Stimulated activated CD8-positive, alpha-beta memory T cell treated with anti-CD3 and anti-CD28 coated beads, Interleukin-15, amount 100 ng/mL, for 48 hours (primary cell): Measurements from ENCODE around the gene RELT.
A peak's percentile ranks its signal among the peaks of the same experiment; 100 is the strongest.

Source experiments
- DNase-seq, 2 donors: peaks; one replicate each; pipeline ENCODE4 v3.0.0-alpha.2; 2020; ENCODE audit warnings: low read depth in 2 of 2

RELT gene

DNA sequence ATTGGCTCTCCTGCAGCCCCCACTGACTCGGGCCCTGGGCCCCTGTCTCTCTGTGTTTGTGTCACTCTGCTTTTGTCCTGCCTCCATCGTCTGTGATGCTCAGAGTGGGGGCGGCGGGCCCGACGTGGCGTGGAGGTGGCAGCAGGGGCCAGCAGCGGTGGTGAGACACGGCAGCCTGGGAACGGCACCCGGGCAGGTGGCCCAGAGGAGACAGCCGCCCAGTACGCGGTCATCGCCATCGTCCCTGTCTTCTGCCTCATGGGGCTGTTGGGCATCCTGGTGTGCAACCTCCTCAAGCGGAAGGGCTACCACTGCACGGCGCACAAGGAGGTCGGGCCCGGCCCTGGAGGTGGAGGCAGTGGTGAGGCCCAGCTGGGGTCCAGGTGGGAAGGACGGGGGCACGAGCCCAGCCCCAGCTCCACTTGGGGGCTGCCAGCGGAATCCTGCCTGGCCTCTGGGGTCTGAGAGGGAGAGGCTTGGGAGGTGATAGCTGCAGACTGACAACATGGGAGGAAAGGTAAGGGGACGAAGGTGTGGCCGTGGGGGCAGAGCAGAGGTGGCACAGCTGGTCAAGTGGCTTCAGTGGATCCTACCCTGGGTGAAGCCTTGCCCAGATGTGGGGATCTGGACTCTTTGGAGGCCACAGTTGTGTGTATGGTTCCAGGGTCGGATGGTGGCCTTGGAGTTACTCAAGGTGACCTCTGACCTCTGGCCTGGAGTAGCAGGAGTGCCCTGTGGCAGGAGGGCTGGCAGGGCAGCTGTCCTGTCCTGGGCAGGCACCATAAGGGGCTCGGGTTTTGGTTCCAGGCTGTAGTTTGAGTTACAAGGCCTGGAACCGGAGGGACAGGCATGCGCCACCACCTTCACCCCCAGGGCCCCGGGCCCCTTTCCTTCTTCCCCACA, 16.2 kb downstream of the RELT start:
- no peak for DNase-seq

DNA sequence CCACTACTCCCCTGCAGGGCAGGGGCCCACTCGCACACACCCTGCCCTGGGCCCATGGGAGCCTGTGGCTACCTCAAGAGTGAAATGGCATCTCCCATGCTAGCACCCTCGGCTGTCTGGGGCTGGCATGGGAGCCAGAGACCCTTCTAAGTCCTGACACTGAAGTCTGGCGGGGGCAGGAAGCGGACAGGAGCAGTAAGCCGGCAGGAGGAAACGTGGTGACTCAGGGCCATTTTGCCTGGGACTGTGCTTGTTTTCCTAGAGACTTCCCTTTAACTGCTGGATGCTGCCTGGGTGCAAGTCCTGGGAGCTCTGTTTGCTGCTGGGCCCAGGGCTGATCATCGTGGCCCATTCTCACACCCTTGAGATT, 16.8 kb downstream of the RELT start:
- no peak for DNase-seq

DNA sequence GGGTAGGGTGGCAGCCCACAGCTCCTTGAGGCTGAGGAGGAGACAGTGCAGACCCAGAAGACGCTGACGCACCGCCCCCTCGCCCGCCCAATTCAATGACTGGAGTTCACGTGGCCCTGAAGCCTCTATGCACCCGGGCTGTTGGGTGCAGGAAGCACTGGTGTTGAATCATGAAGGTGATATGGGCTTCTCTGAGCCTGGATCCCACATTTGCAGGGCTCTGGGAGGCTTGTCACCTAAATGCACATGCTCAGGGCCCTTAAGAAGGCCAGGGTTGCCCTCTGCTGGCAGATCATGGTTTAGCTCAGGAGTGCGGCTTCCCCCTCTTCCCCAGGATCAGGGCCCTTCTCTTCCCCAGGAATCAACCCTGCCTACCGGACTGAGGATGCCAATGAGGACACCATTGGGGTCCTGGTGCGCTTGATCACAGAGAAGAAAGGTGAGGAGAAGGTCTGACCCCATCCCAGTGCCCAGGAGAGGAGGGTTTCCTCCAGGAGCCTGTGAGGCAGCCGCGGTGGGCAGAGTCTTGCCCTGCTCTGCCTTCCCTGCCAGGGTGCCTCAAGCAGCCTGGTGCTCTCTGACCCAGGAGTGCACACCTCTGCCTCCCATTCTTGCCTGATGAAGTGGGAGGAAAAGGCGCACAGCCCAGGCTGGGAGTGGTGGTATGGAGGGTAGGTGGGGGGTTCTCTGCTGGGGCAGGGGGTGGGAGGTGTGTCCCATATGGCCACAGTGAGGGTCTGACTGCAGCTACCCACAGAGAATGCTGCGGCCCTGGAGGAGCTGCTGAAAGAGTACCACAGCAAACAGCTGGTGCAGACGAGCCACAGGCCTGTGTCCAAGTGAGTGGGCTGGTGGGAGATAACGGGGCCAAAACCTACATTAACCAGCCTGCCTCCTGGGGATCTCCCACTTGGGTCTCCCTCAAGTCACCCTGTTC, 17.5 kb downstream of the RELT start:
- peak; percentile 14 to 33 for DNase-seq

- no peak for DNase-seq
Measured at GRCh38 chr11:73394416-73395296, 18.5 kb downstream of the RELT start.

DNA sequence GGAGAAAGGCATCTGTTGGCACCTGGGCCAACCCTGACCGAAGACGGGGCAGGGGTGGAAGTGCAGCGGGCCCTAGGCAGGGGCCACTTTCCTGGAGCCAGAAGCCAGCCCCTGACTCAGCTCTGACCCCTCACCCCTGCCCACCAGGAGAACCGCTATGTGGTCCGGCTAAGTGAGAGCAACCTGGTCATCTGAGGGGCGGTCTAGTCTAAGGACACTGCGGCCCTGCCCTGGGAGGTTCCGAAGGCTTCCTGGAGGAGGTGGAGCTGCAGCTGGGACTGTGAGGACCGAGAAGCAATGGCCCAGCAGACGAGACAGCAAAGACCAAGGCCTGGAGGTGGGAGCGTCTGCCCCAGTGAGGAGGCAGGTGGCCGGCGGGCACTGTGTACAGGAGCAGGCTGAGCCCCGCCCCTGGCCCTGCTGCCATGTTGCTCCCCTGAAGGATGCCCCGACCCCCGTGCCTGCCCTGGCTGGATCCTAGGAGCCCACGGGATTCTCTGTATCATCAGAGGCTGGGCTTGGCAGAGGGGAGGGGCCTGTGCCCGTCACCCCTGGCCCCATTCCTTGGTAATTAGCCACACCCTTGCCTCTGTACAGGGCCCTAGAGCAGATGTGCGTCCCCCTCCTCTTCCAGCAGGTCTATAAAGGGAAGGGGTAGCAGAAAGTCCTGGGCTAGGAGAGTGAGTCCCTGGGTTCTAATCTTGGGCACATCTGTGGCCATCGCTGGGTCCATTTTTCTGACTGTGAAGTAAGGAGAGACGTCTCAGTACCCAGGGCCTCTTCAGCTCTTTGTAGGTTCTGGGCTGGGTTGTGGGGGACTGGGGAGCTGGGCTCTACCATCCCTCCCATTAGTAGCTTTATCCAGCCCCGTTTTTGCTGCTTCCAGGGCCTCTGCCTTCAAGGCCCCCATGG, 19.4 kb downstream of the RELT start:
- DNase-seq: no peak

DNA sequence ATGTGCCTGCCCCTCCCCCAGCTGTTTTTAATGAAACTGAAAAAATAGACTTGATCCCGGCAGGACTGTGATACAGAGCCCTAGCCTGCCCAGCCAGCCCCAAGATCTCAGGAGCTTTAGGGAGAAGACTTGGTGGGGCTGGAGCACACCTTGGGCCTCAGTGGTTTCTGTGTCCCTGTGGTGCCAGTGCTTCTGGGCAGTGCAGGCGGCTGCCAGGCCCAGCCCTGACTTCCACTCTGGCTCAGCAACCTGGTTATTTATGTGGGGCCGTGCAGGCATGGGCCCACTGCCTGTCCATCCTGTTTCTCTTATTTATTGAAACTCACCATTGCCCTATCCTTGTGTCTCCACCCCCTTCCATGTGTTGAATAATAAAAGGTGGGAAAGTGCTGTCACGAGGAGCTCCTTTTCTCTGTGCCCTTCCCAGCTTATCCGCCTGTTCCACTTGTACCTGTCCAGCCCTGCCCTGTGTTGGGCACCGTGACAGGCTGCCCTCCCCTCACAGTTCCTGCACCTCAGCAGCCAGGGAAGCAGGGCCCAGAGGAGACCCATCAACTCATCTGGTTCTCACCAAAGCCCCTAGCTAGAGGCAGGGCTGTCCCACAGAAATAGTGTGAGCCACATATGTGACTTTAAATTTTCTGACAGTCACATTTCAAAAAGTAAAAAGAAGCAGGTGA, 20.2 kb downstream of the RELT start:
- no peak for DNase-seq

DNA sequence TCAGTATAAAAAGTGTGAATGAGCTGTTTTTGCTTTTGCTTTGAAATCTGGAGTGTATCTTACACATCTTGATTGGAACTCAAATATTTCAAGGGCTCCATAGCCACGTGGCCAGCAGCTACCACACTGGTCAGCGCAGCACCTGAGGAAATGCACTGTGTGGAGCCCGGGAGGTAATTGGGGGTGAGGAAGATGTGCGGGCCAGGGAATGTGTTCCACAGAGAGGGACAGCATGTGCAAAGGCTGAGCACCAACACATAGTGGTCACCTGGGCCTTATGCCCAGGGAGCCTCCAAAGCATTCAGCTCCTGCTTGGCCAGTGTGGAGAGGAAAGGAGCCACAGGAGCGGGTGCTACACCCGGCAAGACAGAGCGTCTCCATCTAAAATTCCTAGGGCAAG, 20.8 kb downstream of the RELT start:
- DNase-seq: no peak

GRCh38 chr11:73397468-73398131, 21.4 kb downstream of the RELT start:
- DNase-seq: no peak

GRCh38 chr11:73398132-73398526, 21.9 kb downstream of the RELT start:
- no peak for DNase-seq

GRCh38 chr11:73398721-73399120, 22.5 kb downstream of the RELT start:
- no peak for DNase-seq

DNA sequence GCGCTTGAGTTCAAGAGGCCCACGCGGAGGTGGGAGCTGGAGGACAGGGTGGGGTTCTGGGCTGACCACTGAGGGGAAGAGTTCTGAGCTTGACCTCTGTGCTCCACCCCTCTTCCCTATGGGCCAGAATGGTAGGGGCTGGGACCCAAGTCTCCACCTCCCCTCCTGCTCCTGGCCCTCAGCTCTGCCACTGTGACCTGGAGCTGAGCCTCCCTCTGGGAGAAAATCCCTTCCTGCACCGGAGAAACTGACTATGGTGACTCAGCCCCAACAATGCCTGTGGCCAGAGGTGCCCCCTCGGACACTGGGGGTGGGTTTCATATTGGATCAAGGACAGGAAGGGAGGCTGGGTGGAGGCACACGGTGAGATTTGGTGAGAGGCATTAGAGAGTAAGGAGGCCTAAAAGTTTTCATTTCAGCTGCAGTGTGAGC, 23.0 kb downstream of the RELT start:
- no peak for DNase-seq

- DNase-seq: no peak
Measured at GRCh38 chr11:73399636-73400035, 23.4 kb downstream of the RELT start.

- DNase-seq: no peak
Measured at GRCh38 chr11:73400293-73400692, 24.1 kb downstream of the RELT start.

DNA sequence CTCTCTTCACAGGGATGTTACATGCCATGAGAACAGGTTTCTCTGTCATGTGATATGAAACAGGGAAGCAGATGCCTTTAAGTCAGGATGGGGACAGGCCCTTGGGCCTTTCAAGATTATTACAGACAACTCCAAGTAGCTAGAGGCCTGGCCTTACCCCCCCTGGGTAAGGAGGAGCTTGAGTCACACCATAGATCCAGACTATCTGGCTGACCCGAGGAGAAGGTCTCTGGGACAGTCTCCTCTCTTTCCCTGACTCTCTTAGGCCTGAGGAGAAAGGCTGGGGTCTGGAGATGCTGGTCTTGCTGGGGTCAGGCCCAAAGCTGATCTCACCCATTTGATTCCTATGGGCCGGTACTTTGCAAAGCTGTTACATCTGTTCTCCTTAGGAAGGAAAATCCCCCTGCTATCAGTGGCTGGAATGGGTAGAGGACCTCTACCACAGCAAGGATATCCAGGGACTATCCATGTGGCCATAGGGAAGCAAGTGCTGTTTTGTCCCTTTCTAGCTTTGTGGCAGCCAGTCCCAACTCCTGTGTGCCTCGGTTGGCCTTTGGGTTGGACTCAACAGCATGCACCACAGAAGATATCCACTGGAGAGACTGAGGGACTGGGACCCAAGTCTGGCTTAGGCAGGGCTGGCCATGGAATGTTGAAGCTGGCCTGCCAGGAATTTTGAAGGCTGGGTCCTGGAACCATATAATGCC, 25.2 kb downstream of the RELT start:
- no peak for DNase-seq

GRCh38 chr11:73401924-73402833, 26.0 kb downstream of the RELT start:
- no peak for DNase-seq

DNA sequence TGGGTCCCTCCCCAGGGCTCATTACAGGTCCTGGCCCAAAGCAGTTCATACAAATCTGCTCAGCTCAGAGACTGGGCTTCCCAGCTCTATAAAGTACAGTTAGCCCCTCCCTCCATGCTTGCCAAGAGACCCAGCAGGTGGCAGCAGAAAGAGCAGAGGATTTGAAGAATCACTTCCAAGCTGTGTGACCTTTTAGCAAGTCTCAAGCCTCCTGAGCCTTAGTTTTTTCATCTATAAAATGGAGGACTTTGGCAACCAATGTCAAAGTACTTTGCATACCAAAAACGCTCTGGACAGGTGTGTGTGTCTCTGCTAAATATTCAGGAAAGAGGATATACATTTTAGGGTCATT, 26.6 kb downstream of the RELT start:
- DNase-seq: no peak

- DNase-seq: no peak
Measured at GRCh38 chr11:73403541-73403940, 27.3 kb downstream of the RELT start.

DNA sequence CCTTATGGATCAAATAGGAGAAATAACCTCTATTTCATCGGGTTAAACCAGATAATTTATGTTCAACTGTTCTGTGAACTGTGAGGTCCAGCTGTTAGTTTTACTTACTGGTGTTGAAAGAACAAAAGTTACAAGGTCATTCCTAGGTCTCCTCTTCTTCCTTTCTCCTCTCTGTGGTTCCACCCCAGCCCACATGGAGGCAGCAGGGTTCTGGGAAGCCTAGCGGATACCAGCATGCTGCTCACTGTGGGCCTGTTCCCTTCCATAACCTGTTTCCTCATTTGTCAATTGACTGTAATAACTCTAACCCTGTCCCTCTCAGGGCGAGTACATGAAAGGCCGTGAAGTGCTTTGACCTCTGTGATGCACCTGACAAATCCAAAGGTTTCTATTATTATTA, 27.8 kb downstream of the RELT start:
- no peak for DNase-seq
